Glutamatergic neuron (in vitro differentiated cells): ENCODE results near the gene RITA1. TPM values are rescaled to one million over a fixed set of nuclear protein-coding genes. Genes with fewer than 3 reads are reported as not detected.
"Not testable (repeated sequence)": the region's sequence is repeated elsewhere in the genome, so short reads cannot be mapped to it uniquely, and the experiment has no call there.

Experiments
- DNase-seq: peaks from one replicate; pipeline ENCODE4 v3.0.0; 2022
- H3K27ac Mint-ChIP-seq: one replicate; pipeline ENCODE4 v1.8.0; 2020; ENCODE audit warnings: mild to moderate bottlenecking, mixed read lengths, inconsistent platforms; ENCODE audit not compliant: unreplicated experiment
- H3K27me3 Mint-ChIP-seq: one replicate; pipeline ENCODE4 v1.8.0; 2020; ENCODE audit warnings: mild to moderate bottlenecking, moderate library complexity, mixed read lengths, inconsistent platforms; ENCODE audit not compliant: unreplicated experiment
- H3K36me3 Mint-ChIP-seq: one replicate; pipeline ENCODE4 v1.8.0; 2020; ENCODE audit warnings: mild to moderate bottlenecking, mixed read lengths, inconsistent platforms; ENCODE audit not compliant: unreplicated experiment
- H3K4me1 Mint-ChIP-seq: one replicate; pipeline ENCODE4 v1.8.0; 2020; ENCODE audit warnings: mild to moderate bottlenecking, low read depth, mixed read lengths, inconsistent platforms; ENCODE audit not compliant: unreplicated experiment
- H3K4me3 Mint-ChIP-seq: one replicate; pipeline ENCODE4 v1.8.0; 2020; ENCODE audit warnings: mild to moderate bottlenecking, mixed read lengths, inconsistent platforms; ENCODE audit not compliant: unreplicated experiment
- H3K9me3 Mint-ChIP-seq: one replicate; pipeline ENCODE4 v1.8.0; 2020; ENCODE audit warnings: mild to moderate bottlenecking, moderate library complexity, mixed read lengths, inconsistent platforms; ENCODE audit not compliant: unreplicated experiment
- total RNA-seq: library from RNA; stranded (reverse); fragmentation: NEBNext Ultra II Directional; extraction: Animal tissue kit (Norgen Biotek cat#: 25700); gene quantifications from one replicate; pipeline ENCODE4 v1.2.1, GENCODE V29; 2021; ENCODE audit not compliant: unreplicated experiment
- TF ChIP-seq, protein P1 (sequence below): fragments of 200-600 bp; sonication (generic); IDR thresholded peaks from one replicate; pipeline ENCODE4 v1.5.0; 2021; ENCODE audit not compliant: partially characterized antibody, unreplicated experiment

RITA1 gene
- total RNA-seq, 1 donor from 2014 or later, result 6.7 TPM

DNA sequence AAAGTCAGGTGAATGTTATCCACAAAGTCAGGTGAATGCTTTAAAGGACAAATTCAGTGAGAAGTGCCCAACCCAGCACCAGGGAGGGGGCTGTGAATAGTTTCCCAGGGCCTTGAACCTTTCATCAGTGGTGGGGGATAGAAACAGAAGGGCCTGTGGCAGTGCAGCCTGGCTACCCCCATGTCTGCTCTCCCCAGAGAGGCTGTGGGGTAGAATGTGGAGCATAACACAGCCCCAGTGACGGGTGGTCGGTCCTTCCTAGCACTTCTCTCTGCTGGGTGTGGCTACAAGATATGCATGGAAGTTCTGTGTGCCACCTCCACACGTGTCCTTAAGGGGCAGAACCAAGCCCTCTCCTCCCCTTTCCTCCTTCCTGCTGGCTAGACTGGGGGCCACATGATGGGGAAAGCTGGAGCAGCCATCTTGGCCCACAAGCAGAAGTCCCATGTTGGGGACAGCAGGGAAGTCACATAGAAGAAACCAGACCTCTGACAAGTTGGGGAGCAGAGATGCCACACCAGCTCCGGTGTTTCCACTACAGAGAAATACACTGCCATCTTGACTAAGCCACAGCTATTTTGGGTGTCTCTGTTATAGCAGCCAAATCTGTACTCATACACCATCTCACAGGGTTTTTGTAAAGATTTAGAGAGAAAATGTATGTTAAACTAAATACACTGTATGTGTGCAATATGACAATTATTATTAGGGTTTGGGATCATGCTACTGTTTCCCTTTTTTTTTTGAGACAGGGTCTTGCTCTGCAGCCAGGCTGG, 17.0 kb downstream of the RITA1 start:
- TF ChIP-seq, protein P1, sequence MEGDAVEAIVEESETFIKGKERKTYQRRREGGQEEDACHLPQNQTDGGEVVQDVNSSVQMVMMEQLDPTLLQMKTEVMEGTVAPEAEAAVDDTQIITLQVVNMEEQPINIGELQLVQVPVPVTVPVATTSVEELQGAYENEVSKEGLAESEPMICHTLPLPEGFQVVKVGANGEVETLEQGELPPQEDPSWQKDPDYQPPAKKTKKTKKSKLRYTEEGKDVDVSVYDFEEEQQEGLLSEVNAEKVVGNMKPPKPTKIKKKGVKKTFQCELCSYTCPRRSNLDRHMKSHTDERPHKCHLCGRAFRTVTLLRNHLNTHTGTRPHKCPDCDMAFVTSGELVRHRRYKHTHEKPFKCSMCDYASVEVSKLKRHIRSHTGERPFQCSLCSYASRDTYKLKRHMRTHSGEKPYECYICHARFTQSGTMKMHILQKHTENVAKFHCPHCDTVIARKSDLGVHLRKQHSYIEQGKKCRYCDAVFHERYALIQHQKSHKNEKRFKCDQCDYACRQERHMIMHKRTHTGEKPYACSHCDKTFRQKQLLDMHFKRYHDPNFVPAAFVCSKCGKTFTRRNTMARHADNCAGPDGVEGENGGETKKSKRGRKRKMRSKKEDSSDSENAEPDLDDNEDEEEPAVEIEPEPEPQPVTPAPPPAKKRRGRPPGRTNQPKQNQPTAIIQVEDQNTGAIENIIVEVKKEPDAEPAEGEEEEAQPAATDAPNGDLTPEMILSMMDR, result no peak
- Mint-ChIP-seq H3K9me3 (peaks cover 4% of the 10 kb centered on the region), H3K27me3 (peaks cover 5% of the 10 kb centered on the region), H3K27ac (no peak overlapping the region), H3K4me1 (peaks cover 2% of the 10 kb centered on the region), H3K4me3 (no peak overlapping the region), H3K36me3 (peaks cover 4% of the 10 kb centered on the region)
- no peak for DNase-seq

DNA sequence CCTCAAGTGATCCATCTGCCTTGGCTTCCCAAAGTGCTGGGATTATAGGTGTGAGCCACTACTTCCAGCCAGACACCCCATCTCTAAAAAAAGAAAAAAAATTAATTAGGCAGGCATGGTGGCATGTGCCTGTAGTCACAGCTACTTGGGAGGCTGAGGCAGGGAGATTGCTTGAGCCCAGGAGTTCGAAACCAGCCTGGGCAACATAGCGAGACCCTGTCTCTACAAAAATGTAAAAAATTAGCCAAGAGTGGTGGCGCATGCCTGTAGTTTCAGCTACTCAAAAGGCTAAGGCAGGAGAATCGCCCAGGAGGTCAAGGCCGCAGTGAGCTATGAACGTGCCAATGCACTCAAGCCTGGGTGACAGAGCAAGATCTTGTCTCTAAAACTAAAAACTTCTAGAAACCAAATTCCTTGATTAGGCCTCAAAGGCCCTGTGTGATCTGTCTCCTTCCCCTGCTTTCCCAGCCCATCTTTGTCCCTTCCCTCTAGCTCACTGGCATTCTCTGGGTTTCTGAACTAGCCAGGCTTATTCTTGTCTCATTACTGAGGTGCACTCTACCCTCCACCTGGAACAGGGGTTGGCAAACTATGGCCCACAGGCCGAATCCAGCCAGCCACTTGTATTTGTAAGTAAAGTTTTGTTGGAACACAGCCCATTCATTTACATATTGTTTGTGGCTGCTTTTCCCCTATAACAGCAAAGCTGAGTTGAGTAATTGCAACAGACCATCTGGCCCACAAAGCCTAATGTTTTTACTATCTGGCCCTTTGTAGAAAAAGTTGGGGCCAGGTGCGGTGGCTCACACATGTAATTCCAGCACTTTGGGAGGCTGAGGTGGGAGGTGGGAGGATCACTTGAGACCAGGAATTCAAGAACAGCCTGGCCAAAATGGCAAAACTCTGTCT, 18.6 kb downstream of the RITA1 start:
- Mint-ChIP-seq H3K4me1 (peaks cover 4% of the 10 kb centered on the region), H3K4me3 (no peak overlapping the region), H3K27me3 (peaks cover 7% of the 10 kb centered on the region), H3K9me3 (peaks cover 4% of the 10 kb centered on the region), H3K36me3 (peaks cover 8% of the 10 kb centered on the region), H3K27ac (no peak overlapping the region)
- DNase-seq, result no peak
- TF ChIP-seq, protein P1, result no peak

DNA sequence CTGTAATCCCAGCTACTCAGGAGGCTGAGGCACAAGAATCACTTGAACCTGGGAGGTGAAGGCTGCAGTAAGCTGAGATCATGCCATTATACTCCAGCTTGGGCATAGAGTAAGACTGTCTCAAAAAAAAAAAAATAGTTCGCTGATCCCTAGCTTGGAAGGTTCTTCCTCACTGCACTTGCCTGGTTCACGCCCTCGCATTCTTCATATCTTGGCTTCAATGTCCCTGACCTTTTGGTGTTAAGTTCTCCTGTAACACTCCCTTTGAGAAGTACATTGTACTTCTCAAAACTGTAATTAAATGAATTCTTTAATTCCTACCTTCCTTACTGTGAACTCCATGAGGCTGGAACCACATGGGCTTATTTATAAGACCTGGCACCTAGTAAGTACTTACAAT, 19.3 kb downstream of the RITA1 start:
- no peak overlapping the region for H3K4me3 Mint-ChIP-seq
- TF ChIP-seq, protein P1, result no peak
- H3K27ac Mint-ChIP-seq, result no peak overlapping the region
- H3K9me3 Mint-ChIP-seq, result peaks cover 4% of the 10 kb centered on the region
- H3K36me3 Mint-ChIP-seq, result peaks cover 8% of the 10 kb centered on the region
- H3K27me3 Mint-ChIP-seq, result peaks cover 7% of the 10 kb centered on the region
- no peak for DNase-seq
- peaks cover 4% of the 10 kb centered on the region for H3K4me1 Mint-ChIP-seq

DNA sequence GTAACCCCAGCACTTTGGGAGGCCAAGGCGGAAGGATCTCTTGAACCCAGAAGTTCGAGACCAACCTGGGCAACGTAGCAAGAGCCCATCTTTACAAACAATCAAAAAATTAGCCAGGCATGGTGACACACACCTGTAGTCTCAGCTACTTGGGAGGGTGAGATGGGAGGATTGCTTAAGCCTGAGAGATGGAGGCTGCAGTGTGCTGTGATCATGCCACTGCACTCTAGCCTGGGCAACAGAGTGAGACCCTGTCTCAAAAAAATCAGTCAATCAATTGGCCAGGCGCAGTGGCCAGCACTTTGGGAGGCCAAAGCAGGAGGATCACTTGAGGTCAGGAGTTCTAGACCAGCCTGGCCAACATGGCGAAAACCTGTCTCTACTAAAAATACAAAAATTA, 21.3 kb downstream of the RITA1 start:
- not testable (repeated sequence) for H3K27ac Mint-ChIP-seq, H3K27me3 Mint-ChIP-seq, H3K36me3 Mint-ChIP-seq, H3K4me3 Mint-ChIP-seq, H3K9me3 Mint-ChIP-seq, DNase-seq, H3K4me1 Mint-ChIP-seq

DNA sequence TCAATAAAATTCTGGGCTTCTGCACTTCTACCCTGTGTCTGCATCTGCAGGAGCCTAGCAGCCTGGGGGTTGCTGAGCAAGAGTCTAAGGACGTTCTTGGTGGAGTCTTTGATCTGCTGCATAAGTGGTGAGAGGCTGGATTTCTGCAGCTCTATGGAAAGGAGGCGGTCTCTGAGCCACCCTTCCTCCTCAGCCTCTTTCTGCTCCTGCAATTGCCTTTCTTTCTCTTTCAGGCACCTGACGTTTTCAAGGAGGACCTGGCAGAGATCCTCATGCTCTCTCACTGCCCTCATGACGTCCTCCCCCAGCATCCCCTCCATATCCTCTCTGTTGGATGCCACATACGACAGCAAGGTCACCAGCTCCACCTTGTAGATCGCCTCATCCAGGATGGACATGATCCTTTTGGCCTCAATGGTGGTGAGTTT, 22.1 kb downstream of the RITA1 start:
- Mint-ChIP-seq H3K4me1 (peaks cover 2% of the 10 kb centered on the region), H3K4me3 (no peak overlapping the region), H3K9me3 (peaks cover 4% of the 10 kb centered on the region), H3K27me3 (peaks cover 4% of the 10 kb centered on the region), H3K27ac (no peak overlapping the region), H3K36me3 (peaks cover 8% of the 10 kb centered on the region)
- no peak for DNase-seq
- TF ChIP-seq, protein P1, result no peak
